ENCODE data around the gene ENOX2.

DNA sequence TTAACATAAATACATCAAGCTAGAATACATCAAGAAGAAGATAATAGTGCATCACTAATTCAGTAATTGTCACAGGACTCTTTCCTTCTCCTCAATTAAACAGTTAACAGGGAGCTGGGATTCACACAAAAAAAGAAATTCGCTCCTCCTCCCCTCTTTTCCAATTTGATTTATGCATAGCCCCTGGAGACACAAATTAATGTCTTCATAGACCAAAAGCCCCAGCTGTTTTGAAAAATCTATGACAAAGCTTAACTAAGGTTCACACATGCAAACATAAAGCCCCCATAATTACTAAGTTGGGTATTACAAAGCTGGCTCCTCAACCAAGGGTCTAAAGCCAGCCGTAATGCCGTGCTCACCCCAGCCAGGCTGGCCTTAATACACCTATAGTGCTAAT lies 61.2 kb downstream of the ENOX2 start:
- TF ChIP-seq, protein P1, sequence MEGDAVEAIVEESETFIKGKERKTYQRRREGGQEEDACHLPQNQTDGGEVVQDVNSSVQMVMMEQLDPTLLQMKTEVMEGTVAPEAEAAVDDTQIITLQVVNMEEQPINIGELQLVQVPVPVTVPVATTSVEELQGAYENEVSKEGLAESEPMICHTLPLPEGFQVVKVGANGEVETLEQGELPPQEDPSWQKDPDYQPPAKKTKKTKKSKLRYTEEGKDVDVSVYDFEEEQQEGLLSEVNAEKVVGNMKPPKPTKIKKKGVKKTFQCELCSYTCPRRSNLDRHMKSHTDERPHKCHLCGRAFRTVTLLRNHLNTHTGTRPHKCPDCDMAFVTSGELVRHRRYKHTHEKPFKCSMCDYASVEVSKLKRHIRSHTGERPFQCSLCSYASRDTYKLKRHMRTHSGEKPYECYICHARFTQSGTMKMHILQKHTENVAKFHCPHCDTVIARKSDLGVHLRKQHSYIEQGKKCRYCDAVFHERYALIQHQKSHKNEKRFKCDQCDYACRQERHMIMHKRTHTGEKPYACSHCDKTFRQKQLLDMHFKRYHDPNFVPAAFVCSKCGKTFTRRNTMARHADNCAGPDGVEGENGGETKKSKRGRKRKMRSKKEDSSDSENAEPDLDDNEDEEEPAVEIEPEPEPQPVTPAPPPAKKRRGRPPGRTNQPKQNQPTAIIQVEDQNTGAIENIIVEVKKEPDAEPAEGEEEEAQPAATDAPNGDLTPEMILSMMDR (IDR thresholded peaks at IDR 0.05), result no peak
- TF ChIP-seq EP300 (IDR thresholded peaks at IDR 0.05), result no peak

All from gastroesophageal sphincter (tissue), 3 donors.